ENCODE data around the gene WDFY4.

The WDFY4 gene

DNA sequence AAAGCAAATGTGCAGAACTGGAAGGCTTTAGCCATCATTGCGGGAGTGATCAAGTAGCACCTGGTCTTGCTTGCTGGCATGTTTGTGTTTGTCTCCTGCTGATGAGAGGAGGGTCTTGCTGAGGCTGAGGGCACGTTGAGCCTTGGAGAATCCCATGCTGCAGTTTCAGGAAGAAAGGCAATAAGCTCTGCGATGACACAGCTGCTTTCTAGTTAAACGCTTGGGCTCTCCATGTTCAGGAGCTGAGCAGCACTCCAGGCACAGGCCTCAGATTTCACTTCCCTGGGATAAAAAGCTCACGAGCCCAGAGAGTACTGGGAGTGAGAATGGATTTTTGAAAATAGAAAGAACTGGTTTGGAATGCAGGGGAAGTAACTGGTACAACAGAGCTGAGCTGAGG is 154.2 kb downstream of the WDFY4 start:
- DNase-seq (ENCODE audit: low read depth): no peak
- TF ChIP-seq, protein P1, sequence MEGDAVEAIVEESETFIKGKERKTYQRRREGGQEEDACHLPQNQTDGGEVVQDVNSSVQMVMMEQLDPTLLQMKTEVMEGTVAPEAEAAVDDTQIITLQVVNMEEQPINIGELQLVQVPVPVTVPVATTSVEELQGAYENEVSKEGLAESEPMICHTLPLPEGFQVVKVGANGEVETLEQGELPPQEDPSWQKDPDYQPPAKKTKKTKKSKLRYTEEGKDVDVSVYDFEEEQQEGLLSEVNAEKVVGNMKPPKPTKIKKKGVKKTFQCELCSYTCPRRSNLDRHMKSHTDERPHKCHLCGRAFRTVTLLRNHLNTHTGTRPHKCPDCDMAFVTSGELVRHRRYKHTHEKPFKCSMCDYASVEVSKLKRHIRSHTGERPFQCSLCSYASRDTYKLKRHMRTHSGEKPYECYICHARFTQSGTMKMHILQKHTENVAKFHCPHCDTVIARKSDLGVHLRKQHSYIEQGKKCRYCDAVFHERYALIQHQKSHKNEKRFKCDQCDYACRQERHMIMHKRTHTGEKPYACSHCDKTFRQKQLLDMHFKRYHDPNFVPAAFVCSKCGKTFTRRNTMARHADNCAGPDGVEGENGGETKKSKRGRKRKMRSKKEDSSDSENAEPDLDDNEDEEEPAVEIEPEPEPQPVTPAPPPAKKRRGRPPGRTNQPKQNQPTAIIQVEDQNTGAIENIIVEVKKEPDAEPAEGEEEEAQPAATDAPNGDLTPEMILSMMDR (IDR thresholded peaks at IDR 0.05; ENCODE audit: control insufficient read depth, extremely low read depth, insufficient read depth): no peak
- no peak overlapping the region for H3K4me3 ChIP-seq (ENCODE audit: low read depth, low read length)

DNA sequence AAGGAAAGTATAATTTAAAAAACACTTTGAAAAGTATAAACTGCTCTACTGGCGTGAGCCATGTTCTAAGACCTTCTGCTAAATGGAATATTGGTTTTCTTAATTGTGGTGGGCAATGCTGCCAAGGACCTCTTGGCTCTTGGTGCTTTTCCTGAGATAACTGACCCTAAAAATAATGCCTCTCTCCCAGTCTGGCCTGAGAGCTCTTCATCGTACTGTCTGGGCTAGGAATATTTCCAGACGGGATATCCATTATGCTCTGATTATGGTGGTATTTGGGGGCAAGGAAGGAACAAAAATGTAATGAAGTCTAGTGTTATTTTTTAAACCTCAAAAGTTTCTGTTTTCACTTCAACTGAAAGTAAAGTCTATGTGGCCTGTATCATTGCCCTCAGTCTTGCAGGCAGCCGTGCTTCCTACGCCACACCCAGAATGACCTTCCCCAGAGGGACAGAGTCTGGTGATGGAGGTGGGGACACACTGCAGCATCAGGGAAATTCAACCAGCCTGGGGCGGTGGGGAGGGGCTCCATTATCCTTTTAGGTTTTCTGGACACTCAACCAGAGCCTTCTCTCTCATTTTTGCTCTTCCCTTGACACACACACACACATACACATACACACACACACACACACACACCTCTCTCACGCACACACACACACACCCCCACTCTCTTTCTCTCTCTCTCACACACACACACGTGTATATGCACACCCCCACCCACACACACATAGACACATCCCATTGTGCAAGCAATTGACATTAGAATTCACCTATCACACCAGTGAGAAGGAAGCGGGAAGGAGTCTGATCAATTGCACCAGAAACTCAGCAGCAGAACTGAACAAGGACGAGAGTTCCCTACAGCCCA is 155.4 kb downstream of the WDFY4 start:
- H3K4me3 ChIP-seq (ENCODE audit: low read depth, low read length): no peak overlapping the region
- TF ChIP-seq, protein P1 (IDR thresholded peaks at IDR 0.05; ENCODE audit: control insufficient read depth, extremely low read depth, insufficient read depth): no peak
- DNase-seq (ENCODE audit: low read depth): no peak

DNA sequence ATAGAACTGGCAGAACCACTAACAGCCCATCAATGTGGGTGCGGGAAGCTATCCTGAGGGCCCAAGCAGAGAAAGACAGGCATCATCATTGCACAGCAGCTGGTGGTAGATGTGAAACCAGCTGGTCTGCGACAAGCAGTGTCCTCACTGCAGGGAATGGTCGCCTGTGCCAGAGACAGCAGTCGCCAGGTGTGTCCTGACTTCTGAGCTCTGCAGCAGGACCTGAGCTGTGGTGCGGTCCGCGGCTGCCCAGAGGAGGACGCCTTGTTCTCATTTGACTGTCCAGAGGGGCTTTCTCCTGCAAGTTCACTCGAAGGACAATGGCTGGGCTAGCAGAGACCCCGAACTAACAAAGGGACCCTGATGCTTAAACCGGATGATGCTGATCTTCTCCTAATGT is 157.6 kb downstream of the WDFY4 start:
- no peak overlapping the region for H3K4me3 ChIP-seq (ENCODE audit: low read depth, low read length)
- DNase-seq (ENCODE audit: low read depth): no peak
- TF ChIP-seq, protein P1 (IDR thresholded peaks at IDR 0.05; ENCODE audit: control insufficient read depth, extremely low read depth, insufficient read depth): no peak

DNA sequence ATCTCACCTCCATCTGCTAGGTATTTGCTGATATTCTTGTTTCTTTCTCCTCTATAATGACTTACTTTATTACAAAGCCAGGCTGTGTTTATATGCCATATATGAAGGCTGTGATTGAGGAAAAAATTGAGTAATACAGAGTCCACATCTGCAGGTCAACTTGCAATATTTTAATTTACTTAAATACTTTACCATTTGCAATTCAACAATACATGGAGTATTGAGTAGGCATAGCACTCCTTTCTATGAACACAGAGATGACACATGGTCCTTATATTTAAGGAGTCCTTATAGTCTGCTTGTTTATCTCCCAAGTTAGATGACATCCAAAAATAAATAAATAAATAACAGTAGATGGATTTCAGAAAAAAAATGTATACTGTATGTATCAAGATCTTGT is 158.5 kb downstream of the WDFY4 start:
- DNase-seq (ENCODE audit: low read depth): no peak
- TF ChIP-seq, protein P1 (IDR thresholded peaks at IDR 0.05; ENCODE audit: control insufficient read depth, extremely low read depth, insufficient read depth): no peak
- no peak overlapping the region for H3K4me3 ChIP-seq (ENCODE audit: low read depth, low read length)

DNA sequence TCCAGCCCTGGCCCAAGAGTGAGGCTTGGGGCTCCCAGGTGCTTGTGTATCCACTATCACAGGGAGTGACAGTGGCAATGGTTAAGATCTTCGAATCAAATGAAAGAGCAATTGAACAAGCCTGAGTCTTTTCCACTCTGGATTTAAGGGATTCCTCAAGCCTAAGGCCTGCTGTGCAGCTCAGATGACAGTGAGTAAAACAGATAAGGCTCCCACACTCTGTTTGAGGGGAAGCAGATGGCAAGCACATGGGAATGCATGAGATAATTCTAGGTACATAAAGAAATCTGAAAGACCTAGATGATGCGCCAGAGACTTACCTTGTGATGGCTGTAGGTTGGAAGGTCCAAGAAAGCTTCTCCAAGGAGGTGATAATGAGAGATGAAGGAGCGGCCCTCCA is 159.9 kb downstream of the WDFY4 start:
- TF ChIP-seq, protein P1 (IDR thresholded peaks at IDR 0.05; ENCODE audit: control insufficient read depth, extremely low read depth, insufficient read depth): no peak
- H3K4me3 ChIP-seq (ENCODE audit: low read depth, low read length): no peak overlapping the region
- no peak for DNase-seq (ENCODE audit: low read depth)

DNA sequence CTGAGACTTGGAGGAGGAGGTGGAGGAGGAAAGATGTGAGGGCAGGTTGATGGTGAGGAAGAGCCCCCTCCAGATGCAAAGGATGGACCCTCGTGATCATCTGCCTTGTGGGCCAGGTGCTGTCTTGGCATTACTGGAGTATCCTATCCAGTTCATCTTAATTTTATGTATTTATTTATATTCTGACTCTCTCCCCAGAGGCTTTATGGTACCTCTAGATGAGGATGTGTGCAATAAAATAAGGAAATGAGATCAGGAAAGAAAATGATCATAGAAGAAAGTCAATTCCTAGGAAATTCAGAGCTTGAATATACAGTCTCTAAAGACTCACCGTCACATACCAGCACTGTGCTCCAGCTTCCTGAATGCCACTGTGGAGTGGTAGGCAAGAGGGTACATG is 160.8 kb downstream of the WDFY4 start:
- TF ChIP-seq, protein P1 (IDR thresholded peaks at IDR 0.05; ENCODE audit: control insufficient read depth, extremely low read depth, insufficient read depth): no peak

DNA sequence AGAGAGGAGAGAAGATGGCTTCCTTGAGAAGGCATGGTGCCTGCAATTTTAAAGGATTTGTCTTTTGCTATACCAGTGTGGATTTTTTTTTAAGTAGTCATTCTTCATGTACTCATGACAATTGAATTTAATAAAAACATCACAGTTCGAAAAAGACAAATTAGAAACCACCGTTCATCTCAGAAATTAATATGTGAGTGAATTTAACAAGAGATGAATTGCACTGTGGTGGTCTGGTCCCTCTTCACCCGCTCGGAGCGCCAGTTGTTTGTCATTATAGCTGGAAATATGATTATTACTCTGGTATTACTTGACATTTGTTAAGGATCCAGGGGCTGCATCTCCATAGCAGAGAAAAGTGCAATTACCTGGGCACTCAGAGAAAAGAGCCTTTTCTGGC is 163.0 kb downstream of the WDFY4 start:
- H3K4me3 ChIP-seq (ENCODE audit: low read depth, low read length): no peak overlapping the region
- no peak for DNase-seq (ENCODE audit: low read depth)
- TF ChIP-seq, protein P1 (IDR thresholded peaks at IDR 0.05; ENCODE audit: control insufficient read depth, extremely low read depth, insufficient read depth): no peak

More for the DNA sequence above, 160.8 kb downstream of the WDFY4 start:
- DNase-seq (ENCODE audit: low read depth): no peak
- no peak overlapping the region for H3K4me3 ChIP-seq (ENCODE audit: low read depth, low read length)

All from LNCaP clone FGC (cell line).